Activated naive CD8-positive, alpha-beta T cell treated with anti-CD3 and anti-CD28 coated beads for 36 hours (primary cell): ENCODE results near the gene PROZ. TPM values are rescaled to one million over a fixed set of nuclear protein-coding genes. Genes with fewer than 3 reads are reported as not detected.
A peak's percentile ranks its signal among the peaks of the same experiment; 100 is the strongest.

Experiments
- DNase-seq: peaks from one replicate; pipeline ENCODE4 v3.0.0; 2021
- H3K27ac Mint-ChIP-seq: one replicate; pipeline ENCODE4 v1.8.0; 2022; ENCODE audit warnings: mild to moderate bottlenecking, moderate library complexity, mixed read lengths
- H3K27me3 Mint-ChIP-seq: one replicate; pipeline ENCODE4 v1.8.0; 2022; ENCODE audit warnings: mild to moderate bottlenecking, mixed read lengths
- H3K36me3 Mint-ChIP-seq: one replicate; pipeline ENCODE4 v1.8.0; 2021; ENCODE audit warnings: mild to moderate bottlenecking, mixed read lengths
- H3K4me1 Mint-ChIP-seq: one replicate; pipeline ENCODE4 v1.8.0; 2021; ENCODE audit warnings: mixed read lengths
- H3K4me3 Mint-ChIP-seq: one replicate; pipeline ENCODE4 v1.8.0; 2022; ENCODE audit warnings: mild to moderate bottlenecking, moderate library complexity, mixed read lengths
- H3K9me3 Mint-ChIP-seq: one replicate; pipeline ENCODE4 v1.8.0; 2022; ENCODE audit warnings: mixed read lengths
- total RNA-seq, 2 experiments: library from RNA; stranded (reverse); gene quantifications; one replicate each; pipeline ENCODE4 v1.2.3, GENCODE V29; 2021

PROZ gene
- total RNA-seq, 2 experiments from 2014 or later = 0.14 TPM; not detected in 1

DNA sequence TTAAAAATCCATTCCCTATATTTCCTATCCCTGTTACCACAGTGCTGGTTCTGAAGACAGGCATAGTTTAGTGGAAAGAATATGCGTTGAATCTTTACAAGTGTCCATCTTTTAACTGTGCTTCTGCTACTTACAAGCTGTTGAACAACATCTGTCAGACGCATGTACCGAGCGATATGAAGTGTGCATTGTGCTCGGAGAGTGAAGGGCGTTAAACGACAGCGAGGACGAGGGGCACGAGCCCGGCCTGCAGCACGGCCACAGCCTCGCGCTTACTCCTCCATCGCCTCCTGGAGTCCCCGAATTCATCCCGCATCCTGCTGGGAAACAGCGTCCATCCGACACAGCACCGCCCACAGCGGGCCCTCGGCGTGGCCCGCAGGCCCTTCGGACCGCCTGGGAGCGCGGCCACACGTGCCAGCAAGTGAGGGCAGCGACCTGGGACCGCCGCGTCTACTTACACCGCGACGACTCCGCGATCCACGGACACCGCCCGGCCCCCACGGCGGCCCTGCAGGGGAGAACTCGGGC, 49.5 kb downstream of the PROZ start:
- Mint-ChIP-seq H3K9me3 (peaks cover 1% of the 10 kb centered on the region), H3K27ac (peak overlapping the region; percentile 87), H3K4me1 (peaks cover 56% of the 10 kb centered on the region), H3K4me3 (peak overlapping the region; percentile 94), H3K27me3 (no peaks in the 10 kb centered on the region), H3K36me3 (peaks cover 31% of the 10 kb centered on the region)
- DNase-seq = no peak

DNA sequence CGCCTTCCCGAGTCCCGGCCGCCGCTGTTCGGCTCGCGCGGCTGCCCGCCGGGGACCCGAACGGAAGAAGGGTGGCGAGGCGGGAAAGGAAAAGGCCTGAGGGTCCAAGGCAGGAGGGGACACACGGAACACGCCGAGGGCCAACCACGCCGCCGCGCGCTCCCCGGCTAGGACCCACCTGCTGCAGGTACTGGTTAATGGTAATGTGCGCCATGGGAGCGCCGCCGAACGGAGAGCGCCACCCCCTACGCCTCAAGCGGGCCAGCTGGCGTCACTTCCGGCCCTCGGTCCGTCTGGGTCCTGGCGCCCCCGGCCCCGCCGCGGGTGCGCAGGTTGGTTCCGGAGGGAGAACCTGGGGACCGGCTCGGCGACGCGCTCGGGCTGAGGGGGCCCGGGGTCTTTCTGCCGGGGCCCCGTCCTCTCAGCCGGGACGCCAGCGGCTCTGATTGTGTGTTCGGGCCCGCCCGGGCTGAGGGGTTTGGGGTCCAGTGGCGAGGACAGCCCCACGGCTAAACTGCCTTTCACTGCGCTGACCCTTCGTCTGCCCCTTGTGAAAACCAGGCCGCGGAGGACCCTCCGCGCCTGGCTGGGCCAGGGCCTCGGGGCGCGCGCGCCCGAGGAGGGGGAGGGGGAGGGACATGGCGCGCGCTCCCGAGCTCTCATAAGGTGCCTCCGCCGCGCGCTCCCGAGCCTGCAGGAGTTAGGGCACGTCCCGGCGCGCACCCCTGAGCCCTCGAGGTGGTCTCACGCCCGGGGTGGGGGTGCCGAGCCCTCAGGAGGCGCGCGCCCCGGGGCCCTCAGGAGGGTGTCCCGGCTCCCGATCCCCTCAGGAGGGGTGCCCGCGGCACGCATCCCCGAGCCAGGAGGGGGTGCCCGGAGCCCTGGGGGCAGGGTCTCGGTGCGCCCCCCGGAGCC, 50.2 kb downstream of the PROZ start, which contains the start of gene PCID2:
PCID2 (minus strand) TSS at position 249 of the 915 bp plus-strand sequence; CDS start at position 214, 35 bp downstream.
- Mint-ChIP-seq H3K4me3 (peak within 1 kb of the TSS; percentile 94), H3K9me3 (peaks cover 1% of the 10 kb centered on the region), H3K27me3 (no peaks in the 10 kb centered on the region), H3K36me3 (peaks cover 31% of the 10 kb centered on the region), H3K27ac (peak within 1 kb of the TSS; percentile 87), H3K4me1 (peaks cover 56% of the 10 kb centered on the region)
- peak; percentile 94 for DNase-seq

DNA sequence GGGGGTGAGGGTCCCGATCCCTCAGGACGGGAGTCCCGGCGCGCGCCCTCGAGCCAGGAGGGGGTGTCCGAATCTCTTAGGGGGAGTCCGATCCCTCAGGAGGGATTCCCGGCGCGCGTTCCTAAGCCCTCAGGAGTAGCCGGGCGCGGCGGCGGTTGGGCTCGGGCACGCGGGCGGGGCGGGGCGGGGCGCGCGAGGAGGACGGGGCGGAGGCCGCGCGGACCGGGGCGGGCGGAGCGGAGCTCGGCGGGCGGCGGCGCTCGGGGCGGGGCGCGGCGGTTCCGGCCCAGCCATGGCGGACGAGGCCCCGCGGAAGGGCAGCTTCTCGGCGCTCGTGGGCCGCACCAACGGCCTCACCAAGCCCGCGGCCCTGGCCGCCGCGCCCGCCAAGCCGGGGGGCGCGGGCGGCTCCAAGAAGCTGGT, 50.9 kb downstream of the PROZ start, which contains the start of gene CUL4A:
CUL4A (plus strand) TSS at position 278 of the 423 bp plus-strand sequence; CDS start at position 293, 15 bp downstream.
- peak within 1 kb of the TSS; percentile 94 for H3K4me3 Mint-ChIP-seq
- peaks cover 1% of the 10 kb centered on the region for H3K9me3 Mint-ChIP-seq
- peak; percentile 79 for DNase-seq
- peaks cover 31% of the 10 kb centered on the region for H3K36me3 Mint-ChIP-seq
- H3K27ac Mint-ChIP-seq = peak within 1 kb of the TSS; percentile 87
- H3K27me3 Mint-ChIP-seq = no peaks in the 10 kb centered on the region
- H3K4me1 Mint-ChIP-seq = peaks cover 58% of the 10 kb centered on the region

DNA sequence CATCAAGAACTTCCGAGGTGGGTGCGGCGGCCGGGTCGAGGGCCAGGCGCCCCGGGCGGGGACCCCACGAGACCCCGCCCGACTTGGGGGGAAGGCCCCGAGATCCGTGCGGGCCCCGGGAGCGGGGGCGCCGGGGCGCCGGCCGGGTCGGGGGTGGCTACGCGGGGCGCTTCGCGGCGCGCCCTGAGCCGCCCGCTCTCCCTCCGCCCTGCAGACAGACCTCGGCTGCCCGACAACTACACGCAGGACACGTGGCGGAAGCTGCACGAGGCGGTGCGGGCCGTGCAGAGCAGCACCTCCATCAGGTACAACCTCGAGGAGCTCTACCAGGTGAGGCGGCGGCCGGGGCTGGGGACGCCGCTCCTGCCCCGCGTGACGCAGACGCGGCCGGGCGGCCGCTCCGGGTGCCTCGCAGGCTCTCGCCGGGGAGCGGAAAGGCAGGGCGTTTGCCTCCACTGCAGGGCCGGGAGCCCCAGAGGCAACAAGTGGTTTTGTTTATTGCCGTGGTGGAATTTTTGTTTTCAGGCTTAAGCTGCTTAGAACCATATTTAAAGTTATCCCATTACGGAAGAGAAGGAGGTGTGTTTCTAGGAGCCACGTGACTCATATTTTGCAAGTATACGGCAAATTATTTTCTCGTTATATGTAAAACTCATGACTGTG, 51.4 kb downstream of the PROZ start:
- H3K4me3 Mint-ChIP-seq = peak overlapping the region; percentile 84
- H3K4me1 Mint-ChIP-seq = peaks cover 59% of the 10 kb centered on the region
- DNase-seq = peak; percentile 77
- peaks cover 1% of the 10 kb centered on the region for H3K9me3 Mint-ChIP-seq
- H3K27ac Mint-ChIP-seq = peak overlapping the region; percentile 87
- H3K27me3 Mint-ChIP-seq = no peaks in the 10 kb centered on the region
- peaks cover 31% of the 10 kb centered on the region for H3K36me3 Mint-ChIP-seq

DNA sequence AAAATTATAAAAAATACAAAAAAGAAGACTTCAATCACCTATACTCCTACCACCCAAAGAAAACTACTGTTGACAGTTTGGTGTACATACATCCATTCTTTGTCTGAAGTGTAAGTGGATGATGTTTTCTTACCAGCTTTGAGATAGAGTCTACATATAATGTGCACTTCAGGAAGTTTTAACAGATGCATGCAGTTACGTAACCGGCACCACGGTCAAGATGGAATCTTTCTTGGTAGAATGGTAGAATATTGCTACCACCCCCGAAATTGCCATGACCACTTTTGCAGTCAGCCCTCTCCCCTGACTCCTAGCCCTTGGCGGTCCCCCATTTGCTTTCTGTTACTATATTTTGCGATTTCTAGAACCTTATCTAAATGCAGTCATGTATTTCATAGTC, 52.4 kb downstream of the PROZ start:
- Mint-ChIP-seq H3K4me1 (peaks cover 49% of the 10 kb centered on the region), H3K27ac (peak overlapping the region; percentile 34), H3K4me3 (peak overlapping the region; percentile 84), H3K9me3 (peaks cover 1% of the 10 kb centered on the region), H3K36me3 (peaks cover 28% of the 10 kb centered on the region), H3K27me3 (no peaks in the 10 kb centered on the region)
- DNase-seq = no peak

DNA sequence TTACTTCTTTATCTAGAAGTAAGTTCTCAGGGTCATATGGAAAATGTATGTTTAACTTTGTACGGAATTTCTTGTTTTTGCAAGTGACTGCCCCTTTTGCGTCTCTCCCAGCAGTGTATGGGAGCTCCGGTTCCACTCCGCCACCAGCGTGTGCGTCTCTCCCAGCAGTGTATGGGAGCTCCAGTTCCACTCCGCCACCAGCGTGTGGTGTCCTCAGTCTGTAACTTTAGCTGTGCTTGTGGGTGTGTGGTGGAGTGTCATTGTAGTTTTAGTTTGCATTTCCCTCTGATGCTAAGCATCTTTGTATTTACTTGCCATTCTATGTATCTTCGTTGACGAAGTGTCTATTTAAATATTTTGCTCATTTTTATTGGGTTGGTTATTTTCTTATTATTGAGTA, 53.3 kb downstream of the PROZ start:
- Mint-ChIP-seq H3K4me1 (peaks cover 40% of the 10 kb centered on the region), H3K36me3 (peaks cover 26% of the 10 kb centered on the region), H3K4me3 (peak overlapping the region; percentile 74), H3K27ac (no peak overlapping the region), H3K27me3 (no peaks in the 10 kb centered on the region), H3K9me3 (peaks cover 1% of the 10 kb centered on the region)
- peak; percentile 23 for DNase-seq

DNA sequence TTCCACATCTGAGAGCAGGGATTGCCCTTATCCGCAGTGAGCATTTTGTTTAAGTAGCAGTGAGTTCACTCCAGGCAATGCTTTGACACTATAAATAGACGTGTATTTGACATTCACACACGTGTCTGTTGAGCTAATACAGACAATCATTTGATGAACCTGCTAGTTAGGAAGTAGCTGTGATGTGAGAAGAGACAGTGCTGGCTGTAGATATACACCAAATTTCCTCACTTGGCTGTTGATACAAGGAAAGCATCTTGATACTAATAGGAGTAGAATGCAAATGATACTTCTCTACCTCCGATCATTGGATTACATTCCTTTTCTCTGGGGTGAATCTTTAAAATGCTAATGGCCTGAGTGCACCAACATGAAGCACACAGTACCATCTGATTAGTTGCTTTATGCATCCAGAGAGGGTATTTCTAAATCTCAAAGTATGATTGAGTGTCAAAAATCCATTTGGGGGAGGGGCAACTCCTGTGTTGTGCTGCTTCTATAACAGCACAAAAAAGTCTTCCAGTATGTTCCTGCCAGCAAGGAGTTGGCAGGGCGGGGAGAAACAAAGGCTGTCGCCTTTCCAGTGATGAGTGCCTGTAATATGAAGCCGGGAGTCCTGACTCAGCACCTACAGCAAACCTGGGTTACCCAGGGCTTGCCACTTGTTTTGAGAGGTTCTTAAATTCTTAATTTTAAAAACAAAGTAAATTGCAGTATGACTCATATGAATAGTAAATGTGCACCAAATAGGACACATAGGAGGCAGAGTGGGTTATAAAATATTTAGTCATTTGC, 58.0 kb downstream of the PROZ start:
- H3K27ac Mint-ChIP-seq = no peak overlapping the region
- no peaks in the 10 kb centered on the region for H3K27me3 Mint-ChIP-seq
- H3K9me3 Mint-ChIP-seq = peaks cover 1% of the 10 kb centered on the region
- H3K4me1 Mint-ChIP-seq = peaks cover 30% of the 10 kb centered on the region
- no peak overlapping the region for H3K4me3 Mint-ChIP-seq
- DNase-seq = no peak
- peaks cover 10% of the 10 kb centered on the region for H3K36me3 Mint-ChIP-seq

DNA sequence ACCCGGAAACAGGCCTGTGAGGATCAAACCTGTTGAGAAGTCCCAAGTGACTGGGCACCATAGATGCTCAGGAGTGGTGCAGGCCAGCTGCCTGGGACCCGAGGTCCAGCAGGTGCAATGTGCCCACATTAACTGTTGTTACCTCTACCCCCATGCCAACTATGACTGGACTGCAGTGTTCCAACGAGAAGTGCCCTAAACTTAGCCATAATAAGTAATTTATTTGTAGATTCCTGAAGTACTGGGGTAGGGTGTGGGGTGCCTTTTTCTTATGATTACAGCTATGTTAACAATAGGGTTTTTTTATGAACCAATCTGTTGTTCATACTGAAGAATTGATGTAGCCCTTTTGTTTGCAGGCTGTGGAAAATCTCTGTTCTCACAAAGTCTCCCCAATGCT, 60.1 kb downstream of the PROZ start:
- peaks cover 6% of the 10 kb centered on the region for H3K36me3 Mint-ChIP-seq
- H3K27me3 Mint-ChIP-seq = no peaks in the 10 kb centered on the region
- no peak overlapping the region for H3K4me3 Mint-ChIP-seq
- no peak overlapping the region for H3K27ac Mint-ChIP-seq
- DNase-seq = no peak
- peaks cover 15% of the 10 kb centered on the region for H3K4me1 Mint-ChIP-seq
- no peaks in the 10 kb centered on the region for H3K9me3 Mint-ChIP-seq

DNA sequence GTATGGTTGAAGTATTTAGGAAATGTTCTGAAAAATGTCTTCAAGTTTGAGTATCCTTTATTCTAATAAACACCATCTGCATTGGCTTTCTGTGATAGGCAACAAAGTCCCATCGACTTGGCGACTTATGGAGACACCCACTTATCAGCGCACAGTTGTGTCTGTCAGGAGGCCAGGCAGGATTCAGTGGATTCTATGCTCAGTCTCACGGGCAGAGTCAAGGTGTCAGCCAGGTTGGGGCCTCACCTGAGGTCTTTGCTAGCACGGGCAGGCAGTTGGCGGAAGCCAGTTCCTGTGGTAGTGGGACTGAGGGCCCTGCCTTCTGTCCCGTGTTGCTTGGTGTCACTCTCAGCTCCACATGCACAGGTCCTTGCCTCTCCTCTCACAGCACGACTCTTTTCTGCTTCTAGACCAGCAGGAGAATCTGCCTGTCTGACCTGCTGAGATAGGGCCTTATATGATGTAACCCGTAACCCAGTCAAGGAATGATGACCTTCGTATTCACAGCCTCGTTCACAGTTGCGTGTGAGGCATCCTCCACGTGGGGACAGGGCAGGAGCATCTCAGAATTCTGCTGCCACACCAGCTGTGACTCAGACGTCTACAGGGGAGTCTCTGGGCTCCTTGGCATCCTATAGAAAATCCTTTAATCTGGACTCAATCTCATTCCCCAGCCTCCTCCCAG, 61.0 kb downstream of the PROZ start:
- peaks cover 8% of the 10 kb centered on the region for H3K4me1 Mint-ChIP-seq
- H3K27me3 Mint-ChIP-seq = no peaks in the 10 kb centered on the region
- DNase-seq = no peak
- no peaks in the 10 kb centered on the region for H3K9me3 Mint-ChIP-seq
- H3K4me3 Mint-ChIP-seq = no peak overlapping the region
- peaks cover 10% of the 10 kb centered on the region for H3K36me3 Mint-ChIP-seq
- no peak overlapping the region for H3K27ac Mint-ChIP-seq

DNA sequence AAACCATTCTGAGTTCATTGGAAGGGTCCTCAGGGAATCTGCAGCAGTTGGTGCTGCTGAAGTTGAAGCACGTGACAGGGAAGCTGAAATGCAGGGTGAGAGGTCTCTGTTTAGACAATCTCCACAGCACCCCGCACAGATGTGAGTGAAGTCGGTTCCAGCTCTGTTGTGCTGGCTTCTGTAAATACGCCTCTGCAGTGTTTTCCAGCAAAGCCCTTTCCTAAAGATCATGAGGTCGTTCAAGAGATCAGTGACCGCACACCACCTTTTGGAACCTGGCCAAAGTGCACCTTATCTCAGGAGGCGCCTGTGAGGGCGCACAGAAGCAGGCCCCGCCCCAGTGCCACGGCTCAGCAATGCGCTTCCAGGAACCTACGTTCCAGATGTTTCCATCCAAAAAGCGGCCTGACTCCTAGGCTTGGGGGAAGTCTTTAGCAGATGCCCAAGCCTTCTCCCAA, 61.7 kb downstream of the PROZ start:
- no peak overlapping the region for H3K27ac Mint-ChIP-seq
- H3K27me3 Mint-ChIP-seq = no peaks in the 10 kb centered on the region
- H3K9me3 Mint-ChIP-seq = no peaks in the 10 kb centered on the region
- peaks cover 10% of the 10 kb centered on the region for H3K36me3 Mint-ChIP-seq
- DNase-seq = no peak
- H3K4me1 Mint-ChIP-seq = peaks cover 6% of the 10 kb centered on the region
- no peak overlapping the region for H3K4me3 Mint-ChIP-seq

DNA sequence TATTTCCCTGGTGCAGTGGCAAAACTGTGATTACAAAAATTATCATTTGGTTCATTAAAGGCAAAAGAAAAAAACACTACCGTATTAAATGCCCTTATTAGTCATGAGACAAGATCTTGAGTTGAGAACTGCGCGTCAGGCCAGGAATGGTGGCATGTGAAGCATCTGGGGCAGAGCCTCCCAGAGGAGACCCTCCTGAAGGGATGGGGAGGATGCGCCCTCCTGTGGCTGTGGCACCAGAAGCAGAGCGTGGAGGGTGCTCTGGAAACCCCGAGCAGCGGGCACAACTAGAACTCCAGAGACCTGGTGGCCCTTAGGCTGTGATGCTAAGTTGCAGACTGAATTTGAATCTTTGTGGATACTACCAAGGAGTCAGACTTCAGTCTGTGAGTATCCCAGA, 62.4 kb downstream of the PROZ start:
- DNase-seq = no peak
- peaks cover 6% of the 10 kb centered on the region for H3K4me1 Mint-ChIP-seq
- no peak overlapping the region for H3K4me3 Mint-ChIP-seq
- H3K27ac Mint-ChIP-seq = no peak overlapping the region
- H3K36me3 Mint-ChIP-seq = peaks cover 10% of the 10 kb centered on the region
- H3K27me3 Mint-ChIP-seq = no peaks in the 10 kb centered on the region
- no peaks in the 10 kb centered on the region for H3K9me3 Mint-ChIP-seq
